Mammary epithelial cell (primary cell): ENCODE data around the gene PDE4A.

Experiments used
- EZH2 ChIP-seq: IDR thresholded peaks from 2 replicates; pipeline ENCODE4 v1.6.1; 2012; ENCODE audit warnings: low read length, inconsistent platforms, borderline replicate concordance
- TF ChIP-seq, protein P1 (sequence below), 2 donors: IDR thresholded peaks in 1 of 2; conservative IDR thresholded peaks in 1 of 2; 2 replicates each; pipeline ENCODE4 v1.5.1; 2011 to 2012; ENCODE audit warnings: inconsistent platforms in 2 of 2, low read length in 2 of 2, mild to moderate bottlenecking in 2 of 2, control low read depth in 1 of 2, low read depth in 1 of 2; ENCODE audit not compliant: insufficient read depth in 1 of 2; ENCODE audit errors: extremely low read depth in 1 of 2

DNA sequence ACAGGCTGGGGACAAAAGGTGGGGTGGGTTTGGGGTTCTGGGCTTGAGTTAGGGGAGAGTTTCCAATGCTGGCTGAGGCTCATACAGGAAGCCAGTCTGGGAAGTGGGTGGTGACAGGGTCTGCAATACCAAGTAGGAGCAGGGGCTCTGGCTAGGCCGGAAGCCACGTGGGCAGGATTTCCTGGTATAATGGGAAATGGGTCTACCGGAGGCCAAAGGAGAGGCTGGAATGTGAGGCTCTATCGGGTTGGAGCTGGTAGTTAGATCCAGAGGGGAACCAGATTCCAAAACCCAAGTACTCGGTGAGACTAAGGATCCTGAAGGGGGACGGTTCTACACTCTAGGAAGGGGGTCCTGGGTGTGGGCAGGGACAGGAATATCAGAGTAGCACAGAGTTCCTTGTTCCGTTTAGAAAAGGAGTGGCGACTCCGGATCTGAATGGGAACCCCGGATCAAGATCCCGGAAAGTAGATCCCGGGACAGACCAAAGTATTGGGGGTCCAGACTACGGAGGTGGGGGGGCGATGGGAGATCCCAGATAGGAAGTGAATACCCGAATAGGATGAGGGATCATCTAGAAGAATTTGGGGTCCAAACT, 17.8 kb upstream of the PDE4A start:
- TF ChIP-seq, protein P1, sequence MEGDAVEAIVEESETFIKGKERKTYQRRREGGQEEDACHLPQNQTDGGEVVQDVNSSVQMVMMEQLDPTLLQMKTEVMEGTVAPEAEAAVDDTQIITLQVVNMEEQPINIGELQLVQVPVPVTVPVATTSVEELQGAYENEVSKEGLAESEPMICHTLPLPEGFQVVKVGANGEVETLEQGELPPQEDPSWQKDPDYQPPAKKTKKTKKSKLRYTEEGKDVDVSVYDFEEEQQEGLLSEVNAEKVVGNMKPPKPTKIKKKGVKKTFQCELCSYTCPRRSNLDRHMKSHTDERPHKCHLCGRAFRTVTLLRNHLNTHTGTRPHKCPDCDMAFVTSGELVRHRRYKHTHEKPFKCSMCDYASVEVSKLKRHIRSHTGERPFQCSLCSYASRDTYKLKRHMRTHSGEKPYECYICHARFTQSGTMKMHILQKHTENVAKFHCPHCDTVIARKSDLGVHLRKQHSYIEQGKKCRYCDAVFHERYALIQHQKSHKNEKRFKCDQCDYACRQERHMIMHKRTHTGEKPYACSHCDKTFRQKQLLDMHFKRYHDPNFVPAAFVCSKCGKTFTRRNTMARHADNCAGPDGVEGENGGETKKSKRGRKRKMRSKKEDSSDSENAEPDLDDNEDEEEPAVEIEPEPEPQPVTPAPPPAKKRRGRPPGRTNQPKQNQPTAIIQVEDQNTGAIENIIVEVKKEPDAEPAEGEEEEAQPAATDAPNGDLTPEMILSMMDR (conservative IDR thresholded peaks at IDR 0.05 in 1 of 2, IDR thresholded peaks at IDR 0.05 in 1 of 2; ENCODE audit: extremely low read depth in 1 of 2, insufficient read depth in 1 of 2, low read depth in 1 of 2, low read length in 2 of 2) = no peak
- no peak for TF ChIP-seq EZH2
